Uterus (tissue), 4 donors: ENCODE results near the gene ARHGEF10L. TPM values are rescaled to one million over a fixed set of nuclear protein-coding genes. Genes with fewer than 3 reads are reported as not detected.

Source experiments
- DNase-seq, 2 donors: peaks; one replicate each; pipeline ENCODE4 v3.0.0-alpha.2; 2019 to 2020
- H3K27ac ChIP-seq, 2 donors: fragments of 200-600 bp; sonication (generic); 1 replicate in 1 of 2; 2 replicates in 1 of 2; pipeline ENCODE4 v1.5.1; 2016 to 2018
- H3K27me3 ChIP-seq, 2 donors: fragments of 200-600 bp; sonication (generic); one replicate each; pipeline ENCODE4 v1.5.1; 2018 to 2019; ENCODE audit warnings: control low read depth in 1 of 2
- H3K36me3 ChIP-seq, 2 donors: fragments of 200-600 bp; sonication (generic); one replicate each; pipeline ENCODE4 v1.5.1; 2019; ENCODE audit warnings: control low read depth in 1 of 2
- H3K4me1 ChIP-seq, 2 donors: fragments of 200-600 bp; sonication (generic); one replicate each; pipeline ENCODE4 v1.5.1; 2018 to 2019; ENCODE audit warnings: control low read depth in 1 of 2
- H3K4me3 ChIP-seq, 2 donors: fragments of 200-600 bp; sonication (generic); 1 replicate in 1 of 2; 2 replicates in 1 of 2; pipeline ENCODE4 v1.5.1; 2018 to 2019; ENCODE audit warnings: mild to moderate bottlenecking in 1 of 2
- H3K9me3 ChIP-seq, 2 donors: fragments of 200-600 bp; sonication (generic); one replicate each; pipeline ENCODE4 v1.5.1; 2019; ENCODE audit warnings: control low read depth in 1 of 2
- CTCF ChIP-seq, 4 experiments: fragments of 200-600 bp in 2 of 4; fragments of 450-650 bp in 2 of 4; sonication (generic) in 2 of 4; IDR thresholded peaks; one replicate each; pipeline ENCODE4 v1.5.1; 2016 to 2019; ENCODE audit warnings: antibody characterized with exemption in 4 of 4, mild to moderate bottlenecking in 2 of 4, moderate library complexity in 1 of 4
- POLR2A ChIP-seq, 2 donors: fragments of 450-650 bp; IDR thresholded peaks; one replicate each; pipeline ENCODE4 v1.6.1; 2016; ENCODE audit warnings: antibody characterized with exemption in 2 of 2, mild to moderate bottlenecking in 1 of 2, moderate library complexity in 1 of 2
- intact Hi-C: fragments of 100-400 bp; cut with DNase I; formaldehyde crosslinking; loops from one replicate; pipeline ENCODE4 v1.15.1; 2023; ENCODE audit warnings: low total_unique reads
- total RNA-seq, 4 donors: library from RNA; depleted of rRNA in 3 of 4; stranded (reverse); fragments of >200 nt in 3 of 4; gene quantifications; one replicate each; pipeline versions ENCODE4 v1.1.0 to v1.2.4, GENCODE V29; 2014 to 2023
- donor health status: DM: yes; HTN: yes; CAD: no.

The ARHGEF10L gene
- total RNA-seq, 4 donors from 2014 or later: 5.6 to 61.9 (median 19.1) TPM

GRCh38 chr1:17711577-17711910 lies 172.0 kb downstream of the ARHGEF10L start:
- intact Hi-C loops: no loop called here
- H3K4me1 ChIP-seq: no peaks in the 10 kb centered on the region
- TF ChIP-seq CTCF (IDR thresholded peaks at IDR 0.05): no peak
- TF ChIP-seq POLR2A (IDR thresholded peaks at IDR 0.05): no peak

GRCh38 chr1:17711941-17712340 lies 172.4 kb downstream of the ARHGEF10L start:
- no peaks in the 10 kb centered on the region for H3K4me1 ChIP-seq
- no peak overlapping the region for H3K27ac ChIP-seq
- no peaks in the 10 kb centered on the region for H3K27me3 ChIP-seq
- H3K36me3 ChIP-seq: no peaks in the 10 kb centered on the region
- no peaks in the 10 kb centered on the region for H3K9me3 ChIP-seq
- no peak overlapping the region for H3K4me3 ChIP-seq
- TF ChIP-seq CTCF (IDR thresholded peaks at IDR 0.05) (no peak), POLR2A (IDR thresholded peaks at IDR 0.05) (no peak)
- intact Hi-C loops: no loop called here
- no peak for DNase-seq

More at GRCh38 chr1:17711577-17711910, 172.0 kb downstream of the ARHGEF10L start:
- no peak overlapping the region for H3K27ac ChIP-seq
- no peaks in the 10 kb centered on the region for H3K36me3 ChIP-seq
- no peaks in the 10 kb centered on the region for H3K9me3 ChIP-seq
- H3K27me3 ChIP-seq: no peaks in the 10 kb centered on the region
- DNase-seq: no peak
- no peak overlapping the region for H3K4me3 ChIP-seq

GRCh38 chr1:17713993-17714392 lies 174.5 kb downstream of the ARHGEF10L start:
- intact Hi-C loops: no loop called here
- no peaks in the 10 kb centered on the region for H3K4me1 ChIP-seq
- no peaks in the 10 kb centered on the region for H3K9me3 ChIP-seq
- no peak overlapping the region for H3K27ac ChIP-seq
- no peak for DNase-seq
- H3K36me3 ChIP-seq: no peaks in the 10 kb centered on the region
- H3K4me3 ChIP-seq: no peak overlapping the region
- no peaks in the 10 kb centered on the region for H3K27me3 ChIP-seq
- TF ChIP-seq CTCF (IDR thresholded peaks at IDR 0.05) (no peak), POLR2A (IDR thresholded peaks at IDR 0.05) (no peak)

- Histone ChIP-seq H3K36me3 (no peaks in the 10 kb centered on the region), H3K9me3 (no peaks in the 10 kb centered on the region), H3K4me1 (no peaks in the 10 kb centered on the region), H3K27ac (no peak overlapping the region), H3K27me3 (no peaks in the 10 kb centered on the region), H3K4me3 (no peak overlapping the region)
- TF ChIP-seq CTCF (IDR thresholded peaks at IDR 0.05) (no peak), POLR2A (IDR thresholded peaks at IDR 0.05) (no peak)
- no peak for DNase-seq
- intact Hi-C loops: no loop called here
Measured at GRCh38 chr1:17717594-17718535, 178.4 kb downstream of the ARHGEF10L start.

GRCh38 chr1:17719874-17720273 lies 180.4 kb downstream of the ARHGEF10L start:
- intact Hi-C loops: no loop called here
- no peak for TF ChIP-seq CTCF (IDR thresholded peaks at IDR 0.05)
- no peak for TF ChIP-seq POLR2A (IDR thresholded peaks at IDR 0.05)
- no peaks in the 10 kb centered on the region for H3K27me3 ChIP-seq

More at GRCh38 chr1:17719874-17720273, 180.4 kb downstream of the ARHGEF10L start:
- no peak overlapping the region for H3K27ac ChIP-seq
- no peaks in the 10 kb centered on the region for H3K36me3 ChIP-seq
- no peak for DNase-seq
- H3K4me3 ChIP-seq: no peak overlapping the region
- no peaks in the 10 kb centered on the region for H3K9me3 ChIP-seq
- H3K4me1 ChIP-seq: no peaks in the 10 kb centered on the region
